HepG2 (cell line): ENCODE data around the gene EIF2S3B. TPM values are rescaled to one million over a fixed set of nuclear protein-coding genes. Genes with fewer than 3 reads are reported as not detected.

Experiments
- ATAC-seq: fragments of 200-7000 bp; cut with Tn5 transposase; 3 replicates; pipeline ENCODE4 v1.9.1; 2020; ENCODE audit warnings: mild to moderate bottlenecking, moderate library complexity
- BruUV-seq: library from RNA; stranded (reverse); fragments of 400-500 nt; replicated peaks from 2 replicates; lab custom pipeline; 2021; lab: Mats Ljungman, UMichigan
- CTCF ChIA-PET: fragments of 300-600 bp; formaldehyde crosslinking; extraction: SDS; loops from one replicate; lab custom pipeline; 2021; ENCODE audit warnings: low total read pairs, inconsistent platforms, low intra/inter-chr PET ratio; lab: Yijun Ruan, JAX
- POLR2A ChIA-PET: fragments of 350-600 bp; sonication (Branson Sonifier 250); formaldehyde crosslinking; loops from one replicate; lab custom pipeline; 2020; ENCODE audit warnings: antibody characterized with exemption, inconsistent platforms; lab: Yijun Ruan, JAX
- DNase-seq: peaks from one replicate; pipeline ENCODE4 v3.0.0-alpha.2; 2015; ENCODE audit warnings: low spot score
- FAIRE-seq: peaks from 3 replicates; lab custom pipeline; 2011; peaks lifted over from hg19 to GRCh38; lab: Jason Lieb, UNC
- H2AFZ ChIP-seq: one replicate; pipeline ENCODE4 v1.6.1; 2011; ENCODE audit warnings: low read length, inconsistent platforms
- H3K27ac ChIP-seq: fragments of 300-600 bp; 3 replicates; pipeline ENCODE4 v1.8.0; 2011; ENCODE audit warnings: mixed run types, mild to moderate bottlenecking, mixed read lengths, low read length, inconsistent platforms; ENCODE audit not compliant: insufficient read depth; ENCODE audit errors: extremely low read length
- H3K27me3 ChIP-seq, 2 experiments: fragments of 200-600 bp in 1 of 2; 2 replicates in 1 of 2; 3 replicates in 1 of 2; pipeline versions ENCODE4 v1.6.0 to v1.8.0; 2011; ENCODE audit warnings: low read length in 2 of 2, mild to moderate bottlenecking in 2 of 2, moderate library complexity in 2 of 2, inconsistent platforms in 1 of 2; ENCODE audit not compliant: insufficient read depth in 2 of 2, control insufficient read depth in 1 of 2
- H3K36me3 ChIP-seq, 2 experiments: fragments of 200-600 bp in 1 of 2; replicated peaks in 1 of 2; 2 replicates in 1 of 2; 3 replicates in 1 of 2; pipeline versions ENCODE4 v1.5.1 to v1.8.0; 2011; ENCODE audit warnings: low read length in 2 of 2, inconsistent platforms in 1 of 2; ENCODE audit not compliant: insufficient read depth in 2 of 2, control insufficient read depth in 1 of 2
- H3K4me1 ChIP-seq: 2 replicates; pipeline ENCODE4 v1.5.1; 2012; ENCODE audit warnings: low read length, inconsistent platforms; ENCODE audit not compliant: insufficient read depth
- H3K4me2 ChIP-seq: 2 replicates; pipeline ENCODE4 v1.6.0; 2011; ENCODE audit warnings: low read depth, low read length, inconsistent platforms
- H3K4me3 ChIP-seq, 3 experiments: fragments of 200-600 bp in 1 of 3; sonication (generic), shearing (Covaris generic) in 1 of 3; replicated peaks in 1 of 3; 2 replicates each; pipeline ENCODE4 v1.5.1; 2011 to 2016; ENCODE audit warnings: low read length in 3 of 3, inconsistent platforms in 2 of 3, low read depth in 2 of 3, mild to moderate bottlenecking in 2 of 3, control low read depth in 1 of 3, mixed read lengths in 1 of 3; ENCODE audit not compliant: insufficient read depth in 1 of 3
- H3K79me2 ChIP-seq: one replicate; pipeline ENCODE4 v1.6.1; 2011; ENCODE audit warnings: low read length, inconsistent platforms; ENCODE audit not compliant: insufficient read depth
- H3K9ac ChIP-seq: 2 replicates; pipeline ENCODE4 v1.6.0; 2011; ENCODE audit warnings: mild to moderate bottlenecking, low read depth, low read length, inconsistent platforms; ENCODE audit not compliant: insufficient read depth
- H3K9me3 ChIP-seq: 2 replicates; pipeline ENCODE4 v1.5.1; 2012; ENCODE audit warnings: mild to moderate bottlenecking, low read length
- H4K20me1 ChIP-seq: 2 replicates; pipeline ENCODE4 v1.6.0; 2011; ENCODE audit warnings: inconsistent platforms, mild to moderate bottlenecking, low read length, moderate library complexity; ENCODE audit not compliant: insufficient read depth
- GTF3A ChIP-seq: sonication (generic); formaldehyde crosslinking; conservative IDR thresholded peaks from 2 replicates; pipeline ENCODE4 v1.4.0; 2020; ENCODE audit warnings: mild to moderate bottlenecking, missing genetic modification reagents
- MLXIP ChIP-seq: sonication (generic); formaldehyde crosslinking; IDR thresholded peaks from 2 replicates; pipeline ENCODE4 v1.9.0; 2021; ENCODE audit warnings: missing genetic modification reagents, borderline replicate concordance
- NR3C1 ChIP-seq: sonication (generic); formaldehyde crosslinking; IDR thresholded peaks from 2 replicates; pipeline ENCODE4 v1.4.0; 2020; ENCODE audit warnings: missing genetic modification reagents
- PHF20 ChIP-seq: sonication (generic); formaldehyde crosslinking; IDR thresholded peaks from 2 replicates; pipeline ENCODE4 v1.5.0; 2020; ENCODE audit warnings: mild to moderate bottlenecking, missing genetic modification reagents
- POLR2A ChIP-seq, 2 experiments: IDR thresholded peaks; 2 replicates each; pipeline ENCODE4 v1.6.1; 2011; ENCODE audit warnings: low read depth in 2 of 2, low read length in 2 of 2, mild to moderate bottlenecking in 1 of 2, moderate library complexity in 1 of 2; ENCODE audit not compliant: insufficient read depth in 1 of 2
- ZEB1 ChIP-seq: IDR thresholded peaks from 2 replicates; pipeline ENCODE4 v1.6.1; 2012; ENCODE audit warnings: mild to moderate bottlenecking, low read depth, inconsistent platforms; ENCODE audit not compliant: insufficient replicate concordance
- ZFAT ChIP-seq: sonication (generic); formaldehyde crosslinking; conservative IDR thresholded peaks from 2 replicates; pipeline ENCODE4 v1.8.1; 2023; ENCODE audit warnings: missing genetic modification reagents, inconsistent platforms
- ZNF18 ChIP-seq: sonication (generic); formaldehyde crosslinking; IDR thresholded peaks from 2 replicates; pipeline ENCODE4 v1.8.0; 2022; ENCODE audit warnings: mild to moderate bottlenecking, missing genetic modification reagents; ENCODE audit not compliant: insufficient replicate concordance
- ZNF275 ChIP-seq: sonication (generic); formaldehyde crosslinking; IDR thresholded peaks from 2 replicates; pipeline ENCODE4 v1.8.0; 2022; ENCODE audit warnings: missing genetic modification reagents, mild to moderate bottlenecking, inconsistent platforms, borderline replicate concordance
- ZNF33B ChIP-seq: sonication (generic); formaldehyde crosslinking; IDR thresholded peaks from 2 replicates; pipeline ENCODE4 v1.5.1; 2020; ENCODE audit warnings: mild to moderate bottlenecking, missing genetic modification reagents
- ZNF883 ChIP-seq: sonication (generic); formaldehyde crosslinking; IDR thresholded peaks from 2 replicates; pipeline ENCODE4 v1.5.1; 2020; ENCODE audit warnings: mild to moderate bottlenecking, missing genetic modification reagents; ENCODE audit errors: not compliant biosample characterization
- WGBS: methylation state at CpG from one replicate; pipeline ENCODE4 v1.1.6; 2017; ENCODE audit warnings: low lambda C conversion rate; 5-methylcytosine and 5-hydroxymethylcytosine counted together
- in situ Hi-C: cut with HindIII; loops from 2 replicates; pipeline ENCODE4 v1.10.0; 2017; ENCODE audit warnings: low pct_unique_long_range_greater_than_20kb; ENCODE audit not compliant: extremely low pct_ligation_motif_present
- intact Hi-C: fragments of 100-400 bp; cut with micrococcal nuclease; formaldehyde crosslinking; loops from one replicate; pipeline ENCODE4 v1.10.0; 2022; ENCODE audit not compliant: unreplicated experiment
- polyA plus RNA-seq, 8 experiments: library from polyadenylated mRNA; depleted of rRNA in 3 of 8; stranded (reverse) in 7 of 8; unstranded in 1 of 8; fragments of >200 nt; fragmentation: Illumina TruSeq in 4 of 8; extraction: Trizol in 4 of 8; gene quantifications; 2 replicates each; pipeline versions ENCODE4 v1.2.1 to v1.2.3, GENCODE V29; 2011 to 2016; ENCODE audit warnings: low read depth in 4 of 8, missing spikeins in 1 of 8, mixed read lengths in 1 of 8; ENCODE audit not compliant: insufficient read depth in 1 of 8
- total RNA-seq, 5 experiments: library from RNA; depleted of rRNA; stranded (reverse); fragments of >200 nt; fragmentation: Illumina TruSeq; extraction: Trizol; gene quantifications; 2 replicates each; pipeline ENCODE4 v1.2.3, GENCODE V29; 2016; ENCODE audit warnings: low read depth in 1 of 5

Gene EIF2S3B
- total and polyA plus RNA-seq, 2 of the 13 experiments (the other 11 are each of a cell fraction or from before 2014, with no cell fraction given), result 3.6 to 7.6 TPM

GRCh38 chr12:10503460-10503859 lies 2.2 kb upstream of the EIF2S3B start:
- FAIRE-seq (no peak), DNase-seq (no peak), ATAC-seq (no peak)
- WGBS, result 0% methylated on average over 1 of the region's 1 CpG
- Histone ChIP-seq H3K4me3 (no peak overlapping the region), H4K20me1 (no peaks in the 10 kb centered on the region), H2AFZ (no peak overlapping the region), H3K36me3 (no peaks in the 10 kb centered on the region), H3K9ac (no peak overlapping the region), H3K9me3 (no peaks in the 10 kb centered on the region), H3K4me1 (no peaks in the 10 kb centered on the region), H3K79me2 (no peaks in the 10 kb centered on the region), H3K27ac (no peak overlapping the region), H3K4me2 (no peak overlapping the region), H3K27me3 (peaks cover 0 to 4% of the 10 kb centered on the region in 2 experiments; a peak in 1 of 5 replicates)
- intact Hi-C loops, result no loop called here
- ChIA-PET POLR2A (no interaction called here), CTCF (no interaction called here)
- no TSS peak for BruUV-seq
- in situ Hi-C loops, result no loop called here
- no peak for TF ChIP-seq ZNF883
- no peak for TF ChIP-seq ZNF33B
- TF ChIP-seq ZEB1, result no peak
- TF ChIP-seq ZNF18 (CRISPR knock-in tag), result no peak
- no peak for TF ChIP-seq ZNF275 (CRISPR knock-in tag)
- TF ChIP-seq NR3C1, result no peak
- TF ChIP-seq POLR2A (IDR thresholded peaks at IDR 0.05; ENCODE audit: insufficient read depth in 1 of 2, low read depth in 2 of 2, low read length in 2 of 2), result no peak
- no peak for TF ChIP-seq MLXIP (CRISPR knock-in tag)
- no peak for TF ChIP-seq GTF3A
- no peak for TF ChIP-seq ZFAT (CRISPR knock-in tag)
- TF ChIP-seq PHF20 (CRISPR knock-in tag), result no peak
